Activated naive CD4-positive, alpha-beta T cell treated with anti-CD3 and anti-CD28 coated beads, Interleukin-2, amount 50 U/mL, for 24 hours (primary cell): ENCODE data around the gene CAPN2.

Experiments
- H3K27ac Mint-ChIP-seq: one replicate; pipeline ENCODE4 v1.8.0; 2021; ENCODE audit warnings: mild to moderate bottlenecking, mixed read lengths
- H3K27me3 Mint-ChIP-seq: one replicate; pipeline ENCODE4 v1.8.0; 2021; ENCODE audit warnings: mixed read lengths
- H3K36me3 Mint-ChIP-seq: one replicate; pipeline ENCODE4 v1.8.0; 2021; ENCODE audit warnings: mixed read lengths
- H3K4me1 Mint-ChIP-seq: one replicate; pipeline ENCODE4 v1.8.0; 2021; ENCODE audit warnings: mixed read lengths
- H3K4me3 Mint-ChIP-seq: one replicate; pipeline ENCODE4 v1.8.0; 2021; ENCODE audit warnings: mild to moderate bottlenecking, mixed read lengths
- H3K9me3 Mint-ChIP-seq: one replicate; pipeline ENCODE4 v1.8.0; 2021; ENCODE audit warnings: mixed read lengths

The CAPN2 gene

DNA sequence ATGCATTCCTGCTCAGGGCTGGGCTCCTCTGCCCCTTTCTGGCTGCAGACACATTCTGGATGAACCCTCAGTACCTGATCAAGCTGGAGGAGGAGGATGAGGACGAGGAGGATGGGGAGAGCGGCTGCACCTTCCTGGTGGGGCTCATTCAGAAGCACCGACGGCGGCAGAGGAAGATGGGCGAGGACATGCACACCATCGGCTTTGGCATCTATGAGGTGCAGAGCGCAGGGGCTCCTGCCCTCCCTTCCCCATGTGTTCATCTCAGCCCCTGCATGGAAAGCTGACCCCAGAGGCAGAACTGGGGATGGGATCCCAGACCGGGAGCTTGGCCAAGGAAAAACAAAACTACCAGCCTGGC, 43.1 kb downstream of the CAPN2 start:
- Mint-ChIP-seq H3K4me3 (no peak overlapping the region), H3K27ac (no peak overlapping the region), H3K9me3 (no peaks in the 10 kb centered on the region), H3K4me1 (no peaks in the 10 kb centered on the region), H3K27me3 (no peaks in the 10 kb centered on the region), H3K36me3 (peaks cover 8% of the 10 kb centered on the region)

DNA sequence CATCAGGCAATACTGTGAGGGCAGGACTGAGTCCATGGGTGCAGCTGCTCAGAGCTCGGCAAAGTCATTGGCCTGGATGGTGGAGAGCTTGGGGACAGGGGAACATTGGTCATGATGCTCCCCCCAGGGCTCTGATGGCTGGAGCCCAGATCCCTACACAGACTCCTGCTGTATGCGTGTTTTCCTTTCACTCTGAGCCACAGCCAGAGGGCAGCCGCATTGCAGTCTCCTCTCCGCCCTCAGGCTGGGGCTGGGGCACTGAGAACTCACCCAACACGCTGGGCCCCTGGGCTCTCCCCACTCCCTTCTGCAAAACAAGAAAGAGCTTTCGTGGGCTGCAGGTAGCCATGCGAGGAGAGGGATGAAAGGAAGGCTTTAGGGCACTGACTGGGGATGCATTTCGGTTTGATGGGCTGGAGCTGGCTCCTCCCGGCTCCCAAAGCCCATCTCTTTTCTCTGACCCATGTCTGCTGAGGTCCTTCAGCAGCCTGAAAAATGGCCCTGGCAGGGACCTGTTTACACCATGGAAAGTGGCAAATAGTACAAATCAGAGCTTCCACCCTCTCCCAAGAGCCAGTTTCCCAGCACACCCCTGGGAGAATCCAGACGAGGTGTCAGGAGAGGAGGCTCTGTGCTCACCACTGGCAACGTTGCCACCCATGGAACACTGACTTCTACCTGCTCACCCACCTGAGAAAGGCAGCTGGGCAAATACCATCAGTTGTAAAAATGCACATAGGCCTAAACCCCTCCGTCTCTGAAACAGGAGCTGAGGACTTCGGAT, 43.8 kb downstream of the CAPN2 start:
- Mint-ChIP-seq H3K27ac (no peak overlapping the region), H3K9me3 (no peaks in the 10 kb centered on the region), H3K4me1 (no peaks in the 10 kb centered on the region), H3K4me3 (no peak overlapping the region), H3K36me3 (peaks cover 8% of the 10 kb centered on the region), H3K27me3 (no peaks in the 10 kb centered on the region)

- no peaks in the 10 kb centered on the region for H3K4me1 Mint-ChIP-seq
- H3K27ac Mint-ChIP-seq, result no peak overlapping the region
- H3K36me3 Mint-ChIP-seq, result peaks cover 13% of the 10 kb centered on the region
Observed at GRCh38 chr1:223756806-223757700, 44.7 kb downstream of the CAPN2 start.

GRCh38 chr1:223758734-223759133, 46.4 kb downstream of the CAPN2 start:
- peaks cover 15% of the 10 kb centered on the region for H3K36me3 Mint-ChIP-seq
- H3K9me3 Mint-ChIP-seq, result no peaks in the 10 kb centered on the region

More at GRCh38 chr1:223756806-223757700, 44.7 kb downstream of the CAPN2 start:
- no peaks in the 10 kb centered on the region for H3K9me3 Mint-ChIP-seq
- H3K27me3 Mint-ChIP-seq, result no peaks in the 10 kb centered on the region
- no peak overlapping the region for H3K4me3 Mint-ChIP-seq

GRCh38 chr1:223759273-223759672, 46.9 kb downstream of the CAPN2 start:
- Mint-ChIP-seq H3K27ac (no peak overlapping the region), H3K36me3 (peaks cover 16% of the 10 kb centered on the region)

More at GRCh38 chr1:223758734-223759133, 46.4 kb downstream of the CAPN2 start:
- H3K4me1 Mint-ChIP-seq, result no peaks in the 10 kb centered on the region
- no peak overlapping the region for H3K27ac Mint-ChIP-seq
- H3K4me3 Mint-ChIP-seq, result no peak overlapping the region
- no peaks in the 10 kb centered on the region for H3K27me3 Mint-ChIP-seq

GRCh38 chr1:223760833-223761232, 48.5 kb downstream of the CAPN2 start:
- Mint-ChIP-seq H3K36me3 (peaks cover 16% of the 10 kb centered on the region), H3K27me3 (no peaks in the 10 kb centered on the region), H3K4me1 (no peaks in the 10 kb centered on the region), H3K9me3 (no peaks in the 10 kb centered on the region), H3K4me3 (no peak overlapping the region), H3K27ac (no peak overlapping the region)

More at GRCh38 chr1:223759273-223759672, 46.9 kb downstream of the CAPN2 start:
- Mint-ChIP-seq H3K4me1 (no peaks in the 10 kb centered on the region), H3K4me3 (no peak overlapping the region), H3K9me3 (no peaks in the 10 kb centered on the region), H3K27me3 (no peaks in the 10 kb centered on the region)

DNA sequence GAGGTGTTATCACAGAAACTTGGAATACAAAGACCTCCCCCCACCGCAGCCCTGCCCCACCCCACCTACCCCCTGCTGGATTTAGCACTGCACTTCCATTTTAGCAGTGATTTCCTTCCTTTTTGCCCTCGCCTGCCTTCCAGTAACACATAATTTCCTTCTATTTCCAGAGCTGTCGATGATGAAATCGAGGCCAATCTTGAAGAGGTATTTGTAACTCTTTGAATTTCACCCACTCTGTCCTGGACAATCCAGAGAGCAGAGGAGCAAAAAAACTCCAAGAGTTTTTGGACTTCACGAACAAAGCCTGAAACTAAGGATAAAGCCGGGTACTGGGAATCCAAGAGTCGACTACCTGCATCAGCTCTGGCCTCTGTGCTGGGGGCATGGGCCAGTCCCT, 49.1 kb downstream of the CAPN2 start:
- Mint-ChIP-seq H3K9me3 (no peaks in the 10 kb centered on the region), H3K4me1 (no peaks in the 10 kb centered on the region), H3K27ac (no peak overlapping the region), H3K4me3 (no peak overlapping the region), H3K27me3 (no peaks in the 10 kb centered on the region), H3K36me3 (peaks cover 20% of the 10 kb centered on the region)

- Mint-ChIP-seq H3K4me3 (no peak overlapping the region), H3K4me1 (no peaks in the 10 kb centered on the region), H3K27ac (no peak overlapping the region), H3K27me3 (no peaks in the 10 kb centered on the region), H3K36me3 (peaks cover 20% of the 10 kb centered on the region), H3K9me3 (no peaks in the 10 kb centered on the region)
Observed at GRCh38 chr1:223763251-223763650, 50.9 kb downstream of the CAPN2 start.

DNA sequence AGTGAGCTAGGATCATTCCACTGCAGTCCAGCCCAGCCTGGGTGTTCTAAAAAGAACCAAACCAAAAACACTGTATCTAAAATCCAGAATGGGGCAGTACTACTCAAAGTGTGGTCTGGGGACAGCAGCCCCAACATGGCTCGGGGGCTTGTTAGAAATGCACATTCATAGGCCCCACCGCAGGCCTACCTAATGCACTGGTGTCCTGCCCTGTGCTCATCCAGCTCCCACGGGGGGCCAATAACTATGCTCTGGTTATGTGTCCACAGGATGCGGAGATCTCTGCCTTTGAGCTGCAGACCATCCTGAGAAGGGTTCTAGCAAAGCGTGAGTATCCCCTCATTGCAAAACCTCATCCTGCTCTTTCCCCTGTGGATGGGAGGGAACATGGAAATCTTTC, 51.5 kb downstream of the CAPN2 start:
- H3K36me3 Mint-ChIP-seq, result peaks cover 20% of the 10 kb centered on the region
- H3K27ac Mint-ChIP-seq, result no peak overlapping the region
- no peaks in the 10 kb centered on the region for H3K4me1 Mint-ChIP-seq
- H3K4me3 Mint-ChIP-seq, result no peak overlapping the region
- H3K27me3 Mint-ChIP-seq, result no peaks in the 10 kb centered on the region
- H3K9me3 Mint-ChIP-seq, result no peaks in the 10 kb centered on the region

DNA sequence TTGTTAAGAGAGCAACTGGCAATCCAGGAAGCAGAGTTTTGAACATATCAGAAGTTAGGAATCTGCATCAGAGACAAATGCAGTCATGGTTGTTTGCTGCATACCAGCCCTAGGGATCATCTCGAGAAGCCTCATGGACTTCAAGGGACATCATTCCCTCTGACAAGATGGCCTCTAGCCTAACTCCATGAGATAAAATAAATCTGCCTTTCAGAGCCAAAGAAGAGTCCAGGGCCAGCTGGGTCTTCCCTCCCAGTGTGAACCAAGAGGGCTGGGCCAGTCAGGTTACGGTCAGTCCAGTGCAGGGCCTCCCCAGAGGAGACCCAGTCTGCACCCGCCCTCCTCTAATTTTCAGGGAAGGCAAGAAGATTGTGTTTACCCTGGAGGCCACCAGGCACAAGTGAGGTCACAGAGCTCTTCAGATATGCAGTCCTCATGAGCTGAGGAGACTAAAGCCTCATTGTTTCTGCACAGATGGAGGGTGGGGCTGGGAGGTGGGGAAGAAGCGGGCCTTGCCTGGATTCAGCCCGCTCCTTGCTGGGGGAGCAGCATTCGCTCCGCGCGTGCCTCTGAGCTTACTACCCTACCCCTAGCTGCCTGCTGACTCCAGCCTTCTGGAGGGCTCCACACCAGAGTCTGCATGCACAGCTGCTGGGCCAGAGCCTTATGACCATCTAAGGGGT, 52.8 kb downstream of the CAPN2 start:
- H3K9me3 Mint-ChIP-seq, result no peaks in the 10 kb centered on the region
- no peak overlapping the region for H3K4me3 Mint-ChIP-seq
- H3K27ac Mint-ChIP-seq, result no peak overlapping the region
- no peaks in the 10 kb centered on the region for H3K27me3 Mint-ChIP-seq
- H3K36me3 Mint-ChIP-seq, result peaks cover 18% of the 10 kb centered on the region
- H3K4me1 Mint-ChIP-seq, result no peaks in the 10 kb centered on the region

DNA sequence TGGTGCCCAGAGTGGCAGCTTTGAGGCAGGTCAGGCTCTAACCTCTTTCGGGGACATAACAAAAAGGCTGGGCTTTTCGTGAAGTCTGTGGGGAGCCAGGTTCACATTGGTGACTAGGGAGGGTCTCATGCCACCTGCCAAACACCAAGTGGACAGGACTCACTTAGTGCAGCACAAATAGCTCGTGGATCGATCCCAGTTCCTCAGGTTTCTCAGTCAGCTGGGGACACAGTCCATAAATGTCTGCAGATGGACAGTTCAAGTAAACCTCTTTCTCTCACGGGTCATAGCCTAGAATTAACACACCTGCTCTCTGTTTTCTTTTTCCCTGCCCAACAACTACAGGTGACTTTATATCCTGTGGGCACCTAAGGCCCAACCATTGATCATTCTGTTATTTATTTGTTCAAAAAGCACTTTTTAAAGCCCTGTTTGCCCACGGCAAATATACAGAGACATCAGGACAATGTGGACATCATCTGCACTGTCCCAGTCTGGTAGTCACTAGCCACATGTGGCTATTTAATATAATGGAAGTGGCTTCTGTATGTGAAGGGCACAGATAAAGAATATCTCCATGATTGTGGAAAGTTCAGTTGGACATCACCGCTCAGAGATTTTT, 53.5 kb downstream of the CAPN2 start:
- Mint-ChIP-seq H3K36me3 (peaks cover 18% of the 10 kb centered on the region), H3K4me3 (no peak overlapping the region), H3K27me3 (no peaks in the 10 kb centered on the region)

GRCh38 chr1:223770621-223771315, 58.4 kb downstream of the CAPN2 start:
- H3K4me3 Mint-ChIP-seq, result no peak overlapping the region
- H3K27me3 Mint-ChIP-seq, result no peaks in the 10 kb centered on the region
- H3K9me3 Mint-ChIP-seq, result no peaks in the 10 kb centered on the region
- H3K4me1 Mint-ChIP-seq, result peaks cover 13% of the 10 kb centered on the region
- H3K27ac Mint-ChIP-seq, result peak overlapping the region; percentile 68
- H3K36me3 Mint-ChIP-seq, result peaks cover 15% of the 10 kb centered on the region

More for the DNA sequence above, 53.5 kb downstream of the CAPN2 start:
- H3K9me3 Mint-ChIP-seq, result no peaks in the 10 kb centered on the region
- H3K27ac Mint-ChIP-seq, result no peak overlapping the region
- no peaks in the 10 kb centered on the region for H3K4me1 Mint-ChIP-seq

DNA sequence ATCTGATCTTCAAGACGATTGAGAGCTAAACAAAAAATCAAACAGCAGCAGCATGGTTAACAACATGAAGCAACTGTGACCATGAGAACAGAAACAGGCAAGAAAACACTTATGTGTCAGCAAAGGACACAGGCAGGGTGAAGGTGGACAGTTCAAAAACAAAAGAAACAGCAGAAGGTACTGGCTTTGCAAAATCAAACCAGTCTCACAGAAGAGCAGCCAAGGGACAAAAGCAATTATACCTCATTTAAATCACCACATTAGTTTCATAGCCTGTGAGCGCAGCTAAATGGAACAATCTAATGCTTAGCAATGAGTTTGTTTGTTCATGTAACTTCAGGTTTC, 59.1 kb downstream of the CAPN2 start:
- Mint-ChIP-seq H3K27me3 (no peaks in the 10 kb centered on the region), H3K4me3 (no peak overlapping the region), H3K9me3 (no peaks in the 10 kb centered on the region), H3K36me3 (peaks cover 15% of the 10 kb centered on the region), H3K27ac (peak overlapping the region; percentile 68), H3K4me1 (peaks cover 20% of the 10 kb centered on the region)

GRCh38 chr1:223771814-223772770, 59.8 kb downstream of the CAPN2 start:
- H3K27me3 Mint-ChIP-seq, result no peaks in the 10 kb centered on the region
- H3K36me3 Mint-ChIP-seq, result peaks cover 17% of the 10 kb centered on the region
- H3K4me1 Mint-ChIP-seq, result peaks cover 25% of the 10 kb centered on the region
- H3K4me3 Mint-ChIP-seq, result no peak overlapping the region
- peak overlapping the region; percentile 59 for H3K27ac Mint-ChIP-seq
- H3K9me3 Mint-ChIP-seq, result no peaks in the 10 kb centered on the region
